Kidney tubule cell (primary cell): Measurements from ENCODE around the gene NAIP.
"Not testable (repeated sequence)": the region's sequence is repeated elsewhere in the genome, so short reads cannot be mapped to it uniquely, and the experiment has no call there.

ENCODE experiments used
- DNase-seq: peaks from one replicate; pipeline ENCODE4 v3.0.0-alpha.2; 2018; ENCODE audit warnings: low spot score

Gene NAIP

DNA sequence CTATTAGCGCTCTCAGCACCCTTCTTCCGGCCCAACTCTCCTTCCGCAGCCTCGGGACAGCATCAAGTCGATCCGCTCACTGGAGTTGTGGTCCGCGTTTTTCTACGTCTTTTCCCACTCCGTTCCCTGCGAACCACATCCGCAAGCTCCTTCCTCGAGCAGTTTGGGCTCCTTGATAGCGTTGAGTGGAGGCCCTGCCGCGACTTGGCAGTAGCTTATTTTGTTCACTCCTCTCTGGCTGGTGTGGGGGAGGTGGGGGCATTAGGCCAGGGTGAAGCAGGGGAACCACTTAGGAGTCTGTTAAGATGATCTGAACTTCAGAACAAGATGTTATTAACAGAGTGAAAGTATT is 100.0 kb downstream of the NAIP start:
- DNase-seq: not testable (repeated sequence)
